Sigmoid colon (tissue), 7 donors: Measurements from ENCODE around the gene TTLL11. TPM values are rescaled to one million over a fixed set of nuclear protein-coding genes. Genes with fewer than 3 reads are reported as not detected.

Experiments
- DNase-seq: peaks from one replicate; pipeline ENCODE4 v3.0.0-alpha.2; 2019
- H3K27ac ChIP-seq, 4 donors: fragments of 200-600 bp; sonication (generic); one replicate each; pipeline ENCODE4 v1.5.1; 2016 to 2019; ENCODE audit warnings: mild to moderate bottlenecking in 1 of 4
- H3K27me3 ChIP-seq, 3 donors: fragments of 200-600 bp; sonication (generic); one replicate each; pipeline ENCODE4 v1.5.1; 2019; ENCODE audit warnings: mild to moderate bottlenecking in 1 of 3
- H3K36me3 ChIP-seq, 4 donors: fragments of 200-600 bp; sonication (generic); one replicate each; pipeline ENCODE4 v1.5.1; 2016 to 2019
- H3K4me1 ChIP-seq, 4 donors: fragments of 200-600 bp; sonication (generic); one replicate each; pipeline ENCODE4 v1.5.1; 2017 to 2019
- H3K4me3 ChIP-seq, 4 donors: fragments of 200-600 bp; sonication (generic); one replicate each; pipeline ENCODE4 v1.5.1; 2017 to 2019; ENCODE audit warnings: mild to moderate bottlenecking in 2 of 4, moderate library complexity in 1 of 4
- H3K9me3 ChIP-seq, 4 donors: fragments of 200-600 bp in 3 of 4; sonication (generic) in 3 of 4; one replicate each; pipeline versions ENCODE4 v1.5.1 to v1.6.1; 2013 to 2019
- EP300 ChIP-seq, 4 donors: sonication (generic); formaldehyde crosslinking; IDR thresholded peaks; one replicate each; pipeline ENCODE4 v1.6.1; 2017; ENCODE audit warnings: antibody characterized with exemption in 4 of 4
- POLR2A ChIP-seq, 2 donors: fragments of 450-650 bp; IDR thresholded peaks; one replicate each; pipeline ENCODE4 v1.6.1; 2016; ENCODE audit warnings: antibody characterized with exemption in 2 of 2, mild to moderate bottlenecking in 2 of 2, moderate library complexity in 2 of 2
- POLR2AphosphoS5 ChIP-seq, 4 donors: sonication (generic); formaldehyde crosslinking; IDR thresholded peaks; one replicate each; pipeline ENCODE4 v1.6.1; 2017; ENCODE audit warnings: antibody characterized with exemption in 4 of 4
- WGBS, 2 donors: extraction: QIAGEN DNeasy Blood & Tissue Kit; methylation state at CpG; one replicate each; pipeline ENCODE4 v1.1.7; 2013; 5-methylcytosine and 5-hydroxymethylcytosine counted together
- intact Hi-C: fragments of 100-400 bp; cut with DNase I; formaldehyde crosslinking; loops from one replicate; pipeline ENCODE4 v1.15.1; 2023
- polyA plus RNA-seq, 3 donors: library from polyadenylated mRNA; stranded (reverse); fragments of 200-250 nt; gene quantifications; one replicate each; pipeline ENCODE4 v1.2.3, GENCODE V29; 2013
- total RNA-seq, 4 donors: library from RNA; depleted of rRNA; stranded (reverse); fragments of >200 nt; gene quantifications; one replicate each; pipeline ENCODE4 v1.1.0, GENCODE V29; 2016
- TF ChIP-seq, protein P1 (sequence below), 4 experiments: fragments of 450-650 bp in 3 of 4; fragments of 200-600 bp in 1 of 4; IDR thresholded peaks; one replicate each; pipeline ENCODE4 v1.5.1; 2016 to 2019; ENCODE audit warnings: antibody characterized with exemption in 4 of 4, mild to moderate bottlenecking in 3 of 4, moderate library complexity in 2 of 4
- donor health status: healthy with polysubstance abuse.
- donor health status: Bipolar disorder and iron deficiency.
- donor health status: healthy.

The TTLL11 gene
- total and polyA plus RNA-seq, 7 donors = 4.2 to 40.7 (median 27.6) TPM

DNA sequence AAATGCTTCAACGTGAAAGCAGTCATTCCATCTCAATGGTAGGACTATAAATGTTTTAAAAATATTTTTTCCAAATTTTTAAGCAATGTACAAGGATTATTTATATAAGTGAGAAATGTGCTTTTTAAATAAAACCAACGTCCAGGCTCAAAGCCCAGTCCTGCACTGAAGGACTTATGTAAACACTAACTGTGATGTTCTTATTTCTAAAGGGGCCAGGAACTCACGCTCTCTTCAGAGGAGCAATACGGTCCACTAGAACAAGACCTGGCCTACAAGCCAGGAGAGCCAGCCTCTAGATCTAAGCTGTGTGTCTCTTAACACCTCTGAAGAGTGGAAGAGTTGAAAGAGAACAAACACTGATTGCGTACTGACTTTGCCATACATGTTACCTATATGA is 12.1 kb downstream of the TTLL11 start:
- H3K27ac ChIP-seq = peak overlapping the region; percentile 62 to 92 (median 80)
- TF ChIP-seq POLR2AphosphoS5 (IDR thresholded peaks at IDR 0.05) (peak in 3 of 4 donors; percentile 14 to 53 (median 17)), POLR2A (IDR thresholded peaks at IDR 0.05) (no peak)
- WGBS, 2 donors = 79 to 85% methylated on average over 5 of the region's 5 CpGs
- H3K27me3 ChIP-seq = no peaks in the 10 kb centered on the region
- H3K36me3 ChIP-seq = no peaks in the 10 kb centered on the region
- H3K9me3 ChIP-seq = peaks cover 0 to 6% (median 0%) of the 10 kb centered on the region in 4 donors
- H3K4me1 ChIP-seq = peaks cover 0 to 66% (median 52%) of the 10 kb centered on the region in 4 donors
- intact Hi-C loops = no loop called here
- no peak overlapping the region for H3K4me3 ChIP-seq
- DNase-seq = no peak

DNA sequence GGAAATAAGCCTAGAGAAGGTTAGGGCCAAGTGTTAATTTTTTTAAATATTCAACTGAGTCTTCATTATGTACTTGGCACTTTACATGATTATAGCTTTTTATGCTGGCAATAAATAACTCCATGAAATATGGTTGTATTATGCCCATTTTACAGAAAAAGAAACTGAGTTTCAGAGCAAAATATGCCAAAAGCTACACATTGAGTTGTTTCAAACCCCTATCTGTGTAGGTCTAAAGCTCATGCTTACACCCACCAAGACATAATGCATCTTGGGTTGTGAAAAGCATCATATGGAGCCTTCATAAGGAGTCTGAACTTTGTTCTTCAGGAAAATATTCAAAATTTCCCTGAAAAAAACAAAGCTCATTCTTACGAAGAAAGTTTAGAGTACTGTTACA is 14.6 kb downstream of the TTLL11 start:
- 100% methylated on average over 1 of the region's 1 CpG for WGBS, 2 donors
- Histone ChIP-seq H3K4me3 (no peak overlapping the region), H3K9me3 (peaks cover 0 to 6% (median 0%) of the 10 kb centered on the region in 4 donors), H3K36me3 (no peaks in the 10 kb centered on the region), H3K27me3 (no peaks in the 10 kb centered on the region), H3K27ac (peak overlapping the region in 3 of 4 donors; percentile 68 to 92 (median 92)), H3K4me1 (peaks cover 0 to 67% (median 51%) of the 10 kb centered on the region in 4 donors)
- TF ChIP-seq EP300 (IDR thresholded peaks at IDR 0.05) (no peak), POLR2AphosphoS5 (IDR thresholded peaks at IDR 0.05) (no peak), POLR2A (IDR thresholded peaks at IDR 0.05) (no peak)
- TF ChIP-seq, protein P1, sequence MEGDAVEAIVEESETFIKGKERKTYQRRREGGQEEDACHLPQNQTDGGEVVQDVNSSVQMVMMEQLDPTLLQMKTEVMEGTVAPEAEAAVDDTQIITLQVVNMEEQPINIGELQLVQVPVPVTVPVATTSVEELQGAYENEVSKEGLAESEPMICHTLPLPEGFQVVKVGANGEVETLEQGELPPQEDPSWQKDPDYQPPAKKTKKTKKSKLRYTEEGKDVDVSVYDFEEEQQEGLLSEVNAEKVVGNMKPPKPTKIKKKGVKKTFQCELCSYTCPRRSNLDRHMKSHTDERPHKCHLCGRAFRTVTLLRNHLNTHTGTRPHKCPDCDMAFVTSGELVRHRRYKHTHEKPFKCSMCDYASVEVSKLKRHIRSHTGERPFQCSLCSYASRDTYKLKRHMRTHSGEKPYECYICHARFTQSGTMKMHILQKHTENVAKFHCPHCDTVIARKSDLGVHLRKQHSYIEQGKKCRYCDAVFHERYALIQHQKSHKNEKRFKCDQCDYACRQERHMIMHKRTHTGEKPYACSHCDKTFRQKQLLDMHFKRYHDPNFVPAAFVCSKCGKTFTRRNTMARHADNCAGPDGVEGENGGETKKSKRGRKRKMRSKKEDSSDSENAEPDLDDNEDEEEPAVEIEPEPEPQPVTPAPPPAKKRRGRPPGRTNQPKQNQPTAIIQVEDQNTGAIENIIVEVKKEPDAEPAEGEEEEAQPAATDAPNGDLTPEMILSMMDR (IDR thresholded peaks at IDR 0.05) = no peak
- no peak for DNase-seq
- intact Hi-C loops = no loop called here

DNA sequence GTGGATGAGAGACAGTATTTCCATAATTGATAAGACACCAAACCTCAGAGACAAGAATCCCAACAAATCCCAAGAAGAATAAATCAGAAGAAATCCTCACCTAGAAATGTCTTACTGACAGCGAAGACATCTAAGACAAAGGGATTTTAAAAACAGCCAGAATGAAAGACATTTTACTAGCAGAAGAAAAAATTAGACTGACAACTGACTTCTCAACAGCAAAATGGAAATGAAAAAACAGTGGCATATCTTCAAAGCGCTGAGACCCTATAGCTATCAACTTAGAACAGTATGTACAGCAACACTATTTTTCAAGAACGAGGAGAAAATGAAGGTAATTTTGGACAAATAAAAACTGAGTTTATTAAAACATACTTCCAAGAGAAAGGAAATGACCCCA is 16.3 kb downstream of the TTLL11 start:
- TF ChIP-seq, protein P1 (IDR thresholded peaks at IDR 0.05) = no peak
- TF ChIP-seq EP300 (IDR thresholded peaks at IDR 0.05) = no peak
- no peak for TF ChIP-seq POLR2A (IDR thresholded peaks at IDR 0.05)
- no peak for TF ChIP-seq POLR2AphosphoS5 (IDR thresholded peaks at IDR 0.05)
- intact Hi-C loops = no loop called here
- Histone ChIP-seq H3K27ac (peak overlapping the region; percentile 79 to 90 (median 84)), H3K4me1 (peaks cover 0 to 65% (median 48%) of the 10 kb centered on the region in 4 donors), H3K36me3 (no peaks in the 10 kb centered on the region), H3K27me3 (no peaks in the 10 kb centered on the region), H3K9me3 (peaks cover 0 to 6% (median 0%) of the 10 kb centered on the region in 4 donors), H3K4me3 (no peak overlapping the region)
- DNase-seq = no peak
- WGBS, 2 donors = 97 to 98% methylated on average over 3 of the region's 3 CpGs

DNA sequence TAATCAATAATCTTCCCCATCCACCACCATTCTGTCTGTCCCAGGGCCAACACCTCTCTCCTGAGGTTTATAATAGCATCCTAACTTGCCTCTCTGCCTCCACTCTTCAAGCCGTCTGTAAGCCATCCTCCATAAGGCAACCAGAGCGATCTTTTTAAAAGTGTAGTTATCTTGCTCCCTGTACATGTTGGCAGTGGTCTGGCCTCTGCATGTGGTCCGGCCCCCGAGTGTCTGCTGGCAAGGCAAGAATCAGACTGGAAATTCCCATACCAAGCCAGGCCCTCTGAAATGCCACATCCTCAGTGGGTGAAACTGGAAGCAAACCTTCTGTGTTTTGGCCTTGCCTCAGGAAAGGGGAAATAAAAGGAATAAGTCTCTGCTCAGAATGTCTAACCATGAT is 17.0 kb downstream of the TTLL11 start:
- H3K27ac ChIP-seq = peak overlapping the region; percentile 79 to 90 (median 84)
- intact Hi-C loops = no loop called here
- 83 to 92% methylated on average over 4 of the region's 4 CpGs for WGBS, 2 donors
- peak overlapping the region in 1 of 4 donors; percentile 11 for H3K4me3 ChIP-seq
- DNase-seq = no peak
- peaks cover 0 to 6% (median 0%) of the 10 kb centered on the region in 4 donors for H3K9me3 ChIP-seq
- H3K27me3 ChIP-seq = no peaks in the 10 kb centered on the region
- H3K4me1 ChIP-seq = peaks cover 0 to 65% (median 45%) of the 10 kb centered on the region in 4 donors
- TF ChIP-seq POLR2AphosphoS5 (IDR thresholded peaks at IDR 0.05) = no peak
- no peaks in the 10 kb centered on the region for H3K36me3 ChIP-seq

DNA sequence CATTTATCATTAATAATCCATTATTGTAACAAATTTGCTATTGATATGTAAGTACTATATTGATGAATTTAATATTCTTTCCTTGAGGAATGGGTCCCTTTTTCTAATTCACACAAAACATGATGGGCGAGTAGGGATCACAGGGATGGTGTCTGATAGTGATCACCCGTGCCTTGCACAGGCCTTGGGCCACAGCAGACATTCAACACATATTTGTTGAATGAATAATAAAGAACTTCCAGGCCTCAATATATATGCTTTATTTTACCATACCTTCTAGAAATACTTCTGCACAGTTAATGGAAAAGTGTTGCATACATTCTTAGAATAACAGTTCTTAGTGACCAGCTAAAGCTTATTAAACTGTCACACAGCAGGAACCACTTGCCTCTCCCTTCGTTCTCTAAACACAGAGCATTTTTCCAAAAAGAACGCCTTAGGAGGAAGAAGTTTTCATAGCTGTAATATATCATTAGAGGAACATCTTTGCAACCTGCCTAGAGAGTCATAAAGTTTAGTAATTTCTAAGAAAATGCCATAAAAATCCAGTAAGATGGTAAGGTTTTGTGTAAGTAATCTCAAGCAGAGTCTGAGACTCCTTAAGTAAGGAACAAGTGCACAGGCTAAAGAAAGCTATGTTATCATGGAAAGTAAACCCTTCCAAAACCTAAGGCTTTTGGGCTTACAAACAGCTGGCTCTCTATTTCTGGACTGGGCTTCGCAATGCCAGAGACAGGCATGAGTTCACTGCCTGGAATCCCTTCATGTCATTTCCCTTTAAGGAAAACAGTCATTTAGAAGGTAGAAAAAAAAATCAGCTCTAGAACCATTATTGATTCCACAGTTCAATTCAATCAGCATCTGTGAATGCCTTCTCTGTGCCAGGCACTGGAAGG is 17.7 kb downstream of the TTLL11 start:
- Histone ChIP-seq H3K4me1 (peaks cover 0 to 65% (median 47%) of the 10 kb centered on the region in 4 donors), H3K36me3 (no peaks in the 10 kb centered on the region), H3K27me3 (no peaks in the 10 kb centered on the region), H3K4me3 (peak overlapping the region in 1 of 4 donors; percentile 11), H3K27ac (peak overlapping the region; percentile 79 to 90 (median 84)), H3K9me3 (peaks cover 0 to 6% (median 0%) of the 10 kb centered on the region in 4 donors)
- TF ChIP-seq POLR2A (IDR thresholded peaks at IDR 0.05) = no peak
- no peak for TF ChIP-seq EP300 (IDR thresholded peaks at IDR 0.05)
- TF ChIP-seq, protein P1 (IDR thresholded peaks at IDR 0.05) = no peak
- peak; percentile 9 to 39 (median 24) for TF ChIP-seq POLR2AphosphoS5 (IDR thresholded peaks at IDR 0.05)
- no peak for DNase-seq
- intact Hi-C loops = no loop called here
- WGBS, 2 donors = 69 to 77% methylated on average over 5 of the region's 5 CpGs
